HG03575 (cell line): ENCODE measurements around the gene HAPLN3.

Experiments used
- ATAC-seq: cut with Tn5 transposase; IDR thresholded peaks from one replicate; pipeline ENCODE4 v1.9.1; 2021; ENCODE audit not compliant: unreplicated experiment, insufficient number of reproducible peaks, low FRiP score; ENCODE audit errors: extremely low read depth

The HAPLN3 gene

GRCh38 chr15:88839961-88840360 is 55.4 kb downstream of the HAPLN3 start:
- ATAC-seq: no peak

DNA sequence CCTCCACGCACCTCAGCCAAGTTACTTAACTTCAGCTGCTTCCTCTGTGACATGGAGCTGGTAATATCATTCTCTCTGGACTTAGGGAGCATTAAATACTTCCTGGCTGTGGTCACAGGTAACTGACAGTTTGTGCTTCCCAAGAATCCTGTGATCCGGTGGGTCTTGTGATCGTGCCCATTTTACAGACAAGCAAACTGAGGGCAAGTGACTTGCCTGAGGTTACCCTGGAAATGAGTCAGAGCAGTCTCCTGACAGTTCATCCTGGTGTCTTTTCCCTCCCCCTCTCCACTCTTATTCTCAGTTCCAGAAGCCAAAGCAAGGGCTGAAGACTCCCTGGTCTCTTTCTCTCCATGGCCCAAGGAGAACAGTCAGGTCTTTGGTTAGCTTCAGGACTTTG is 56.2 kb downstream of the HAPLN3 start:
- no peak for ATAC-seq

DNA sequence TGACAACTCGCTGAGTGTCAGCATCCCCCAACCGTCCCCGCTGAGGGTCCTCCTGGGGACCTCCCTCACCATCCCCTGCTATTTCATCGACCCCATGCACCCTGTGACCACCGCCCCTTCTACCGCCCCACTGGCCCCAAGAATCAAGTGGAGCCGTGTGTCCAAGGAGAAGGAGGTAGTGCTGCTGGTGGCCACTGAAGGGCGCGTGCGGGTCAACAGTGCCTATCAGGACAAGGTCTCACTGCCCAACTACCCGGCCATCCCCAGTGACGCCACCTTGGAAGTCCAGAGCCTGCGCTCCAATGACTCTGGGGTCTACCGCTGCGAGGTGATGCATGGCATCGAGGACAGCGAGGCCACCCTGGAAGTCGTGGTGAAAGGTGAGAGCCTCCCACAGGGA is 56.7 kb downstream of the HAPLN3 start:
- no peak for ATAC-seq

DNA sequence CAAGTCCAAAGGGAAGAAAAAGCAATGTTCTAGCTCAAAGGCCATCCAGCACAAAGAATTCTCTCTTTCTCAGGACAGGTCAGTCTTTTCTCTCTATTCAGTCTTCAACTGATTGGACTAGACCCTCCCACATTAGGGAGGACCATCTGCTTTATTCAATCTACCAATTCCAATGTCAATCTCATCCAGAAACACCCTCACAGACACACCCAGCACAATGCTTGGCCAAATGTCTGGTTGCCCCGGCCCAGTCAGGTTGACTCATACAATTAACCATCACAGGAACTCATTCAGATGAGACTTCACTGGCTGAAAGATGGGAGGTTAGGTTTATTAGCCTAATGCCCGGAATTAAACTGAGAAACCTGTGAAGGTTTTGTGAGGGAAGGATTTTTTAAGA is 59.7 kb downstream of the HAPLN3 start:
- ATAC-seq: no peak

GRCh38 chr15:88835119-88835518 is 60.2 kb downstream of the HAPLN3 start:
- no peak for ATAC-seq

- ATAC-seq: no peak
Measured at GRCh38 chr15:88834211-88834812, 61.0 kb downstream of the HAPLN3 start.

GRCh38 chr15:88833731-88834100 is 61.6 kb downstream of the HAPLN3 start:
- ATAC-seq: no peak

DNA sequence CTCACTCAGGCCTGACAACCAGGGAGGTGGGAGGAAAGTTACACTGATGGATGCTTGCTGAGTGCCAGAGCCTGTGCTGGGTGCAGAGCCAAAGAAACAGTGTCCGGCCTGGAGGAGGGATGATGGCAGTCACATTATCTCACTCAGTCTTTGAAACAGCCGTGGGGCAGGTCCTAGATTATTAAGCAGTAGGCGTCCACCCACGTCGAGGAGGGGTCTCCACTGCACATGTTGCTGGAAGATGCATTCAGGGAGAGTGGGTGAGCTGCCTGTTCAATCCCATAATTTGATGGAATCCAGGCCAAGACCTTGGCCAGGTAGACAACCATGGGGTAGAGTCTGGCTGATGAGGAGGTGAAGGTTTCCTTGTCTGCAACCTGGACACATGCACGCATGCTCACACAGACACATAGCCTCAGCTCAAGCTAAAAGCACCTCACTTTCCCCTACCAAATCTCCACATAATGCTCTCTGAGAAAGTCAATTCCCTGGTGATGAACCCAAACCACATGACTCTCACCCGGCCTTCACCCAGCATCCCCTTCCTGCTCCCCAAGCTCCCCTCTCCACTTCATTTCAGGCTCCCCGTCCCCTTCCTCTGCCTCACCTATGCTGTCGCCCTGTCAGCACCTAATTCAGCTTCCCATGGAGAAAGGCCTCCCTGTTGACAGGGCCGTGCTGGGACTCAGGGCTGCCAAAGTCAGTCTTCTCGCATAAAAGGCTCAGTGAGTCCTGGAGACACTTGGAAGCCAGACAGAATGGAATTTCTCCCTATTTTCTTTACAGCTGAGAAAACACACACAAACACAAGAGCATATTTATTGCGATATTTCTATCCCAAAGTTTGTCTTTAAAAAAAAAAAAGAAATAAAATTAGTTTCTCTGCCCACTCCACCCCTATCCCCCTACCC is 62.3 kb downstream of the HAPLN3 start:
- ATAC-seq: no peak

DNA sequence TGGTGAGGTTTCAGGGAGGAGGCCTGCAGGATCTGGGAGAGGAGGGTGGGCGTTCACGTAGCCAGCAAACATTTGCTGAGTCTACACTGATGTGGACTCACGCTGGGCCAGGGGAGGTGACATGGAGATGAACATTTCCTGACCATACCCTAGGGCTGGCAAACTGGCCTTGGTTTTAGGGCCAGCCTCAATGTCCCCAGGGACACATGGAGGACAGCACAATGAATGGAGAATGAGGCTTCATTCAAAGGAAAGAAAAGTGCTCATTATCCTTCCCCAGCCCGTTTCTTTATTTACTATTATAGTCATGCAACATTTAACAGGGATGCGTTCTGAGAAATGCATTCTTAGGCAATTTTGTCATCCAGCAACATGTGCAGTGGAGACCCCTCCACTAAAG is 65.3 kb downstream of the HAPLN3 start:
- no peak for ATAC-seq

DNA sequence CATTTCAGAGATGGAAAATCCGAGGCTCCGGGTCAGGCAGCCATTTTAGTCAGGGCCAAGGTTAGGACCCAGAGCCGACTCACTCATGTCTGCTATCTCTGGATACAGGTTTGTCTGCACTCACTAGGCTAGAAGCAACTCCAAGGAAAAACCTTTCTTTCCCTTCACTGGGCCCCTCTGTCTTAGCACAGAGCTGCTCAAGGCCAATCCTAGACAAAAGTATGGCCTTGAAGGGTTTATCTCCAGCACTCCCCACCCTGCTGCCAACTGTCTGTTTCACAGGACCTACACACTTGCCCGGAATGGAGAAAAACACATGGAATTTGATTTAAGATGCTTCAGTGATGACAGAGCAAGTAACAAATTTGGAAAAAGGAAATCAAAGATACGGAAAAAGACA is 66.6 kb downstream of the HAPLN3 start:
- no peak for ATAC-seq
